Esophagus squamous epithelium (tissue), 5 donors: ENCODE results near the gene COMMD10. TPM values are rescaled to one million over a fixed set of nuclear protein-coding genes. Genes with fewer than 3 reads are reported as not detected.

Experiments
- DNase-seq: peaks from one replicate; lab custom pipeline; 2025; lab: John Stamatoyannopoulos, UW
- H3K27ac ChIP-seq, 4 donors: fragments of 200-600 bp; sonication (generic); one replicate each; pipeline ENCODE4 v1.5.1; 2016 to 2019; ENCODE audit warnings: mild to moderate bottlenecking in 1 of 4
- H3K27me3 ChIP-seq, 4 donors: fragments of 200-600 bp; sonication (generic); 1 replicate in 3 of 4; 2 replicates in 1 of 4; pipeline versions ENCODE4 v1.5.1 to v1.6.0; 2017 to 2021; ENCODE audit warnings: antibody characterized with exemption in 1 of 4
- H3K36me3 ChIP-seq, 3 donors: fragments of 200-600 bp; sonication (generic); one replicate each; pipeline ENCODE4 v1.5.1; 2016 to 2019
- H3K4me1 ChIP-seq, 3 donors: fragments of 200-600 bp; sonication (generic); one replicate each; pipeline ENCODE4 v1.5.1; 2017 to 2019
- H3K4me3 ChIP-seq, 4 donors: fragments of 200-600 bp; sonication (generic); 1 replicate in 3 of 4; 2 replicates in 1 of 4; pipeline ENCODE4 v1.5.1; 2016 to 2019; ENCODE audit warnings: mild to moderate bottlenecking in 2 of 4, moderate library complexity in 1 of 4
- H3K9me3 ChIP-seq, 3 donors: fragments of 200-600 bp; sonication (generic); one replicate each; pipeline ENCODE4 v1.5.1; 2016 to 2019
- CTCF ChIP-seq, 6 experiments: fragments of 450-650 bp in 4 of 6; fragments of 200-600 bp in 2 of 6; sonication (generic) in 2 of 6; IDR thresholded peaks; one replicate each; pipeline ENCODE4 v1.5.1; 2016 to 2019; ENCODE audit warnings: antibody characterized with exemption in 6 of 6, mild to moderate bottlenecking in 4 of 6, moderate library complexity in 4 of 6
- POLR2A ChIP-seq, 4 donors: fragments of 450-650 bp; IDR thresholded peaks; one replicate each; pipeline ENCODE4 v1.6.1; 2017; ENCODE audit warnings: antibody characterized with exemption in 4 of 4, mild to moderate bottlenecking in 4 of 4, moderate library complexity in 3 of 4
- WGBS, 2 donors: methylation state at CpG; one replicate each; pipeline ENCODE4 v1.1.5; 2018; 5-methylcytosine and 5-hydroxymethylcytosine counted together
- intact Hi-C: fragments of 100-400 bp; cut with DNase I; formaldehyde crosslinking; loops from one replicate; pipeline ENCODE4 v1.15.0; 2022
- small RNA-seq, 4 donors: library from RNA; depleted of rRNA; stranded (forward); fragments of <200 nt; gene quantifications; one replicate each; pipeline ENCODE3, GENCODE V24; 2016
- total RNA-seq, 4 donors: library from RNA; depleted of rRNA; stranded (reverse); fragments of >200 nt; gene quantifications; one replicate each; pipeline ENCODE4 v1.1.0, GENCODE V29; 2016
- donor health status: DM: yes; HTN: yes; CAD: no.

Gene COMMD10
- total RNA-seq, 4 donors from 2014 or later: 14.1 to 29.0 (median 18.7) TPM

DNA sequence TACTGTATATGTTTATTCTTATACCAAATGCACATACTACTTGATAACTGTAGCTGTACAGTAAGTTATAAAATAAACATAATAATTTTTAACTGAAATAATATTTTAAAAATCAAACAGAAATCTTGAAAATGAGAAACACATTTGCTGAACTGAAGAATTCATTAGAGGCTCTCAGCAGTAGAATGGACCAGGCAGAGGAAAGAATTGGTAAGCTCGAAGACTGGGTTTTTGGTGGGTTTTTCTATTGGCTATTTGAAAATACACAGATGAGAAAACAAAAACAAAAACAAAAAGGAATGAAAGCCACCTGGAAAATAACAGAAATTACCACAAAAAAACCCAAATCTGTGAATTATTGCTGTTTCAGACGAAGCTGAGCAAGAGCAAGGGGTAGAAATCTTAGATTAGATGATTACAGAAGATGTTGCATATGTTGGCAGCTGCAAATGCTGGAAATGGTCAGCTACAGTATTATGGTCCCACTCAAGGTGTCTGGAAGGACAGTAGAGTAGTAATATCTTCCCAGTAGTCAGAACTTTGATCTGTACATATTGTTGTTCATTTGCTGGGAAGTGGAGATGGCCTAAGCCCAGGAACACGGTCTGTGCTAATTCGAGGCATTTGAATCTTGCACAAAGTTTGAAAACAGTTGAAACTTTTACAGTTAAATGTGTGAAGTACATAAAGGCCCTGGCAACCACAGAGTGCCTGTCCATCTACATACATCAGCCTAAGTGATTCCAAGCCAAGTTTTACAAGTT is 233.4 kb downstream of the COMMD10 start:
- H3K27me3 ChIP-seq: no peaks in the 10 kb centered on the region
- TF ChIP-seq POLR2A (IDR thresholded peaks at IDR 0.05) (no peak), CTCF (IDR thresholded peaks at IDR 0.05) (no peak)
- no peaks in the 10 kb centered on the region for H3K4me1 ChIP-seq
- H3K4me3 ChIP-seq: no peak overlapping the region
- H3K27ac ChIP-seq: no peak overlapping the region
- intact Hi-C loops: no loop called here
- H3K9me3 ChIP-seq: peaks cover 0 to 7% (median 0%) of the 10 kb centered on the region in 3 donors
- no peak for DNase-seq
- 89 to 91% methylated on average over 4 of the region's 4 CpGs for WGBS, 2 donors
- H3K36me3 ChIP-seq: peaks cover 0 to 55% (median 0%) of the 10 kb centered on the region in 3 donors

GRCh38 chr5:116320486-116320885 is 235.7 kb downstream of the COMMD10 start:
- no peaks in the 10 kb centered on the region for H3K4me1 ChIP-seq
- peaks cover 0 to 7% (median 0%) of the 10 kb centered on the region in 3 donors for H3K9me3 ChIP-seq
- TF ChIP-seq CTCF (IDR thresholded peaks at IDR 0.05) (no peak), POLR2A (IDR thresholded peaks at IDR 0.05) (no peak)
- no peaks in the 10 kb centered on the region for H3K27me3 ChIP-seq
- intact Hi-C loops: no loop called here
- no peak overlapping the region for H3K27ac ChIP-seq
- peaks cover 0 to 49% (median 0%) of the 10 kb centered on the region in 3 donors for H3K36me3 ChIP-seq
- no peak overlapping the region for H3K4me3 ChIP-seq
- DNase-seq: no peak

- no peak for DNase-seq
- Histone ChIP-seq H3K4me3 (no peak overlapping the region), H3K36me3 (peaks cover 0 to 9% (median 4%) of the 10 kb centered on the region in 3 donors), H3K27ac (no peak overlapping the region), H3K27me3 (no peaks in the 10 kb centered on the region), H3K4me1 (no peaks in the 10 kb centered on the region), H3K9me3 (peaks cover 0 to 35% (median 0%) of the 10 kb centered on the region in 3 donors)
- intact Hi-C loops: no loop called here
- TF ChIP-seq CTCF (IDR thresholded peaks at IDR 0.05) (no peak), POLR2A (IDR thresholded peaks at IDR 0.05) (no peak)
- WGBS, 2 donors: 77 to 88% methylated on average over 2 to 3 of the region's 5 CpGs
Measured at GRCh38 chr5:116329503-116329902, 244.7 kb downstream of the COMMD10 start.

- Histone ChIP-seq H3K36me3 (no peaks in the 10 kb centered on the region), H3K27me3 (no peaks in the 10 kb centered on the region), H3K4me1 (no peaks in the 10 kb centered on the region), H3K9me3 (peaks cover 0 to 7% (median 0%) of the 10 kb centered on the region in 3 donors), H3K4me3 (no peak overlapping the region), H3K27ac (no peak overlapping the region)
- no peak for TF ChIP-seq CTCF (IDR thresholded peaks at IDR 0.05)
- no peak for TF ChIP-seq POLR2A (IDR thresholded peaks at IDR 0.05)
- intact Hi-C loops: no loop called here
- no peak for DNase-seq
- WGBS, 2 donors: 97 to 98% methylated on average over 2 of the region's 2 CpGs
Measured at GRCh38 chr5:116340799-116341198, 256.0 kb downstream of the COMMD10 start.

Small RNA genes within 50 kb of the gene (small RNA-seq; reads per million reads assigned to genes)
- gene HMGN2P27 (0 reads per million in 4 donors), gene RNU6-644P (0 reads per million in 4 donors)

Other genes with a start within 250 kb of the COMMD10 start
- gene ATG12, start 243.5 kb upstream of the COMMD10 start, total RNA-seq: 10 to 100 TPM; 15.7 to 37.8 (median 33.5) TPM
- gene AP3S1, start 243.1 kb upstream of the COMMD10 start, total RNA-seq: 100 to 1,000 TPM in 2 of 4 donors, 10 to 100 TPM in 2; 69.4 to 199 (median 97.3) TPM
- 1 to 10 TPM in 2 of 4 donors, under 1 TPM in 1, not detected in 1; 0.31 to 2.9 (median 2.1) TPM for gene LVRN, start 122.5 kb upstream of the COMMD10 start, total RNA-seq
- not detected for gene ARL14EPL, start 52.6 kb upstream of the COMMD10 start, total RNA-seq